HepG2 (cell line): ENCODE data around the gene KANSL1.

Experiments
- ATAD3A ChIP-seq: sonication (generic); formaldehyde crosslinking; IDR thresholded peaks from 2 replicates; pipeline ENCODE4 v1.4.0; 2020; ENCODE audit warnings: missing genetic modification reagents
- GTF2F1 ChIP-seq: fragments of 150-350 bp; IDR thresholded peaks from 2 replicates; pipeline ENCODE4 v1.6.1; 2014; ENCODE audit warnings: low read length
- JUN ChIP-seq: sonication (generic); formaldehyde crosslinking; IDR thresholded peaks from 2 replicates; pipeline ENCODE4 v1.4.0; 2020; ENCODE audit warnings: mild to moderate bottlenecking, missing genetic modification reagents
- JUND ChIP-seq: sonication (generic); formaldehyde crosslinking; IDR thresholded peaks from 2 replicates; pipeline ENCODE4 v1.8.0; 2022; ENCODE audit warnings: mild to moderate bottlenecking, missing genetic modification reagents
- SALL2 ChIP-seq: sonication (generic); formaldehyde crosslinking; IDR thresholded peaks from 2 replicates; pipeline ENCODE4 v1.8.1; 2023; ENCODE audit warnings: mild to moderate bottlenecking, missing genetic modification reagents, inconsistent platforms
- SP140L ChIP-seq: sonication (generic); formaldehyde crosslinking; IDR thresholded peaks from 2 replicates; pipeline ENCODE4 v1.4.0; 2020; ENCODE audit warnings: missing genetic modification reagents, borderline replicate concordance
- ZNF792 ChIP-seq: IDR thresholded peaks from 2 replicates; pipeline ENCODE4 v1.6.1; 2016
- ZZZ3 ChIP-seq: sonication (generic); formaldehyde crosslinking; IDR thresholded peaks from 2 replicates; pipeline ENCODE4 v1.4.0; 2020; ENCODE audit warnings: missing genetic modification reagents, mild to moderate bottlenecking, borderline replicate concordance
- TF ChIP-seq, protein P1 (sequence below): sonication (generic); formaldehyde crosslinking; IDR thresholded peaks from 2 replicates; pipeline ENCODE4 v1.5.0; 2020; ENCODE audit warnings: mild to moderate bottlenecking, missing genetic modification reagents, moderate library complexity

DNA sequence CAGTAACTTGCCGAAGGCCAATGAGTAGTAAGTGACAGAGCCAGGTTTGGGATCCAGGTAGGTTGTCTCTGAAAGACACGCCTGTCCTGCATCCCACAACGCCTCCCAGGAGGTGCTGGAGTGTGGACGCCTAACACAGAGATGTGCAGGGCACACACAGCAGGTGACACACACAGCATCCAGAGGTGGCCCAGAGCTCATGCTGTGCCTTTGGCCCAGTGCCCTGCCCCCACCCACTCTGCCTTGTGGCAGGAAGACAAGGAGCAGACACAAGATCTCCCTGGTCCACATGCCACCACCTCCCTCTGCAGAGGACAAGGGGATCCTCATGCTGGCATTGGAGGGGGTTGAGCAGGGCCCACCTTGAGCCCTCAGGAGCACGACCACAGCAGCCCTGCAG, 208.9 kb downstream of the KANSL1 start:
- TF ChIP-seq ATAD3A (CRISPR knock-in tag) (no peak), SP140L (no peak), ZZZ3 (no peak), ZNF792 (CRISPR knock-in tag) (no peak), GTF2F1 (no peak), JUN (no peak), JUND (CRISPR knock-in tag) (no peak), SALL2 (CRISPR knock-in tag) (no peak)
- TF ChIP-seq, protein P1, sequence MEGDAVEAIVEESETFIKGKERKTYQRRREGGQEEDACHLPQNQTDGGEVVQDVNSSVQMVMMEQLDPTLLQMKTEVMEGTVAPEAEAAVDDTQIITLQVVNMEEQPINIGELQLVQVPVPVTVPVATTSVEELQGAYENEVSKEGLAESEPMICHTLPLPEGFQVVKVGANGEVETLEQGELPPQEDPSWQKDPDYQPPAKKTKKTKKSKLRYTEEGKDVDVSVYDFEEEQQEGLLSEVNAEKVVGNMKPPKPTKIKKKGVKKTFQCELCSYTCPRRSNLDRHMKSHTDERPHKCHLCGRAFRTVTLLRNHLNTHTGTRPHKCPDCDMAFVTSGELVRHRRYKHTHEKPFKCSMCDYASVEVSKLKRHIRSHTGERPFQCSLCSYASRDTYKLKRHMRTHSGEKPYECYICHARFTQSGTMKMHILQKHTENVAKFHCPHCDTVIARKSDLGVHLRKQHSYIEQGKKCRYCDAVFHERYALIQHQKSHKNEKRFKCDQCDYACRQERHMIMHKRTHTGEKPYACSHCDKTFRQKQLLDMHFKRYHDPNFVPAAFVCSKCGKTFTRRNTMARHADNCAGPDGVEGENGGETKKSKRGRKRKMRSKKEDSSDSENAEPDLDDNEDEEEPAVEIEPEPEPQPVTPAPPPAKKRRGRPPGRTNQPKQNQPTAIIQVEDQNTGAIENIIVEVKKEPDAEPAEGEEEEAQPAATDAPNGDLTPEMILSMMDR, result no peak
